Measurements from ENCODE around the gene PPIL4.

Gene PPIL4

DNA sequence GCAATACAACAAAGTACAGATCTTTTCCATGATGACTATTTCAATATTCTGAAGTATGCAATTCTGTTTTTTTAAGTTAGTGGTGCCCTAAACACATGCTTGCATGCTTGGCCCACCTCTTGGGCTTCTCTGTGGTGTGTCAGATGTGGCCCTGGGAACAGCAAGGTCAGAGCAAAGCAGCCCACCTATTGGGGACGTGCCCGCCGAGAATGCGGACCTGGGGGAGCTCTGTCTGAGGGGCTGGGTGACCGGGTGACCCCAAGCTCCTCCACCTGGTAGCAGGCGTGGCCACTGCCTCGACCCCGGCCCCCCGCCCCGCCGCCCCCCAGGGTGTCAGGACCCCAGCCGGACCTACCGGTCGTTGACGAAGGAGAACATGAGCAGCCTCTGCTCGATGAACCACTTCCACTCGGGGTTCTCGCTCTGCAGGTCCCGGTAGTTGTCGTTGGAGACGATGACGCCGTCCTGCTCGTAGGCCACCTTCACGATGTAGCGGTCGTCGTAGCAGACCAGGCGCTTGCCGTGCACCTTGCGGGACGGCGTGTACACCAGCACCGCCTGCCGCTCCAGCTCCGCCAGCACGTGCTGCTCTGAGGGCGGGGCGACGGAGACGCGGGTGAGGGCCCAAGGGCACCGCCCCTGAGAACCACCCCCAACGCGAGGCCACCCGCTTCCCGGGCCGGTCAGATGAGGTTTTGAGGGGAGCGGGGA, 89.4 kb downstream of the PPIL4 start:
- DNase-seq = no peak

DNA sequence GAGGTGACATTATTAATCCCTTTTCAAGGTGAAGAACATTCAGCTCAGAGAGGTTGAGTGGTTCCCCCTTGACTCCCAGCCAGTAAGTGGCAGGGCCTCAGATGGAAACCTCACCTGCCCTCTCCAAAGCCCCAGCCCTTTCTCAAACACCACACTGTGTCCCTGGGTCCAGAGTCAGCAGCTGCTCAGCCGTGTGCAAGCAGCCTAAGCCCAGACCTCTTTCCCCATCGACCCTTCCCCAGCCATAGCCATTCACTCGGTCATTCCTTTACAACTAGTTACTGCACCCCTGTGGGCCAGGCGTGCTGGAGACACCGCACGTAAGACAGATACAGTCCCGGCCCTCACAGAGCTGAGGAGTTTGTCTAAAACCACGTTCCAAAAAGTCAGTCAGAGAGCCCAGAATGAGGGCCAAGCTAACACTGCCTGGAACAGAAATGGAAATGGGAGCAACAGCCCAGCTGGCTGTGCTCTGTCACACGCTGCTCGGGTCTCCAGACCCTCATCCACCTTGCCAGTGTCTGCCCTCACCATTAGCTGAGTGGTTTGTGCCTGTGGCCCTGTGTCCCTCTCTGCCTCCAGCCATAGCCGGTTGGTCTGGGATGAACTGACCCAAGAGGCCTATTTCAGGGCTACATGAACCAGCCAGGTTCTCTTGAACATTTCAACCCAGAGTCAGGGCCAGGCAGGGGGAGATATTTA, 90.7 kb downstream of the PPIL4 start:
- no peak for DNase-seq
